SK-N-SH treated with all-trans-retinoic acid at 6 μM for 48 hours (cell line): ENCODE results near the gene PEX7.

Experiments used
- CREB5 ChIP-seq: fragments of 250-450 bp; sonication (Bioruptor Pico); IDR thresholded peaks from 2 replicates; pipeline ENCODE4 v1.5.1; 2020; ENCODE audit warnings: low read depth, mild to moderate bottlenecking, moderate library complexity
- GLIS3 ChIP-seq: fragments of 250-450 bp; sonication (Bioruptor Pico); IDR thresholded peaks from 2 replicates; pipeline ENCODE4 v1.5.0; 2020; ENCODE audit warnings: mild to moderate bottlenecking, moderate library complexity
- ISL1 ChIP-seq: fragments of 250-450 bp; sonication (Bioruptor Pico); IDR thresholded peaks from 2 replicates; pipeline ENCODE4 v2.1.2; 2022; ENCODE audit warnings: mild to moderate bottlenecking, moderate library complexity
- OSR1 ChIP-seq: fragments of 250-450 bp; sonication (Bioruptor Pico); IDR thresholded peaks from 2 replicates; pipeline ENCODE4 v1.8.0; 2022; ENCODE audit warnings: moderate library complexity, mild to moderate bottlenecking, inconsistent platforms
- PATZ1 ChIP-seq: fragments of 250-450 bp; sonication (Bioruptor Pico); IDR thresholded peaks from 2 replicates; pipeline ENCODE4 v1.8.0; 2020; ENCODE audit warnings: mild to moderate bottlenecking, moderate library complexity, borderline replicate concordance
- ZFP30 ChIP-seq: fragments of 450-650 bp; formaldehyde crosslinking; IDR thresholded peaks from 2 replicates; pipeline ENCODE4 v1.5.0; 2022; ENCODE audit warnings: mild to moderate bottlenecking, moderate library complexity
- ZNF70 ChIP-seq: fragments of 450-650 bp; formaldehyde crosslinking; IDR thresholded peaks from 2 replicates; pipeline ENCODE4 v1.5.0; 2020; ENCODE audit warnings: mild to moderate bottlenecking, moderate library complexity

GRCh38 chr6:136777651-136778050, 44.7 kb upstream of the PEX7 start:
- TF ChIP-seq GLIS3 (CRISPR knock-in tag) (no peak), CREB5 (CRISPR knock-in tag) (no peak), PATZ1 (CRISPR knock-in tag) (no peak), ZFP30 (no peak), OSR1 (CRISPR knock-in tag) (no peak), ISL1 (CRISPR knock-in tag) (no peak), ZNF70 (CRISPR knock-in tag) (no peak)
